GM19035 (cell line): ENCODE measurements around the gene SURF2.
"Not testable (repeated sequence)": the region's sequence is repeated elsewhere in the genome, so short reads cannot be mapped to it uniquely, and the experiment has no call there.

Experiments used
- ATAC-seq: cut with Tn5 transposase; IDR thresholded peaks from one replicate; pipeline ENCODE4 v1.9.1; 2021; ENCODE audit not compliant: unreplicated experiment

SURF2 gene

GRCh38 chr9:133356391-133357091 is at the start of gene SURF2, which contains the start of gene SURF1:
Gene SURF2, plus strand, starts transcription at chr9:133356550. Its CDS starts 43 bp downstream, at chr9:133356593.
Gene SURF1, minus strand, starts transcription at chr9:133356487. Its CDS starts 34 bp downstream, at chr9:133356453.
- ATAC-seq = peak; percentile 68

GRCh38 chr9:133307301-133307700 is 49.0 kb upstream of the SURF2 start:
- no peak for ATAC-seq

GRCh38 chr9:133309608-133310007 is 46.7 kb upstream of the SURF2 start:
- no peak for ATAC-seq

- no peak for ATAC-seq
Observed at GRCh38 chr9:133315997-133316396, 40.4 kb upstream of the SURF2 start.

- ATAC-seq = not testable (repeated sequence)
Observed at GRCh38 chr9:133317551-133317950, 38.8 kb upstream of the SURF2 start.

GRCh38 chr9:133320421-133320881 is 35.9 kb upstream of the SURF2 start:
- ATAC-seq = no peak

DNA sequence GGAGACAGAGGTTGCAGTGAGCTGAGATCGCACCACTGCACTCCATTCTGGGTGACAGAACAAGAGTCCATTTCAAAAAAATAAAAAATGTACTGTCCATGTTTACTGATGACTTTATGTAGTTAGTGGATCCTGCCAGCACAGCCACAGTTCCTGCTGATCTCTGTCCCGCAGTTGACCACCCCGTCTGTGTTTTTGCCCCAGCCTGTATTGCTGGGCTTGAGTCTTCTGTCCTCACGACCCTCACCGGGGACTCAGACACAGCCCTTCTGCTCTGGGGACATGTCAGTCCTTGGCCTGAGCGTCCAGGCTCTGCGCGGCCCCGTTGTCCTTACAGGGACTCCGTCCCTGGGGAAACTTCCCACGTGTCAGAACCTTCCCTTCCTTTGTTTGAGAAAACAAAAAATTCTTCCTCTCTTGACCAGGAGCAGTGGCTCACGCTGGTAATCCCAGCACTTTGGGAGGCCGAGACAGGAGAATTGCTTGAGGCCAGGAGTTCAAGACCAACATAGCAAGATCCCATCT is 34.9 kb upstream of the SURF2 start:
- no peak for ATAC-seq

- ATAC-seq = no peak
Observed at GRCh38 chr9:133322701-133323100, 33.6 kb upstream of the SURF2 start.

DNA sequence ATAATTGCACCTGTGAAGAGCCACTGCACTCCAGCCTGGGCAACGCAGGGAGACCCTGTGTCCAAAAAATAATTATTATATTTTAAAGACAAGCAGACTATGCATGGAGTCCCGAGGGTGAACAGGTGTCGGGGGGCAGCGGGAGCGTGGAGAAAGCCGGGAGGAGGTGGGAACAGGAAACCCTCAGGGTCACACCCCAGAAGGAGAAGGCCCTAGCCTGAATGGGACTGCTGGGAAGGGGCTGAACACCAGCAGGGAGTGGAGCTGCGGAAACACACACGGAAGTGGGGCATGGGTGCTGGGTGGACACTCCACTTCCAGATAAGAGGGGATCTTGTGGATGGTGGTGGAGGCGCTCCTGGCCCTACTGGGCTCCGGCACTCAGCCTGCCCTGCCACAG is 33.1 kb upstream of the SURF2 start:
- ATAC-seq = no peak

DNA sequence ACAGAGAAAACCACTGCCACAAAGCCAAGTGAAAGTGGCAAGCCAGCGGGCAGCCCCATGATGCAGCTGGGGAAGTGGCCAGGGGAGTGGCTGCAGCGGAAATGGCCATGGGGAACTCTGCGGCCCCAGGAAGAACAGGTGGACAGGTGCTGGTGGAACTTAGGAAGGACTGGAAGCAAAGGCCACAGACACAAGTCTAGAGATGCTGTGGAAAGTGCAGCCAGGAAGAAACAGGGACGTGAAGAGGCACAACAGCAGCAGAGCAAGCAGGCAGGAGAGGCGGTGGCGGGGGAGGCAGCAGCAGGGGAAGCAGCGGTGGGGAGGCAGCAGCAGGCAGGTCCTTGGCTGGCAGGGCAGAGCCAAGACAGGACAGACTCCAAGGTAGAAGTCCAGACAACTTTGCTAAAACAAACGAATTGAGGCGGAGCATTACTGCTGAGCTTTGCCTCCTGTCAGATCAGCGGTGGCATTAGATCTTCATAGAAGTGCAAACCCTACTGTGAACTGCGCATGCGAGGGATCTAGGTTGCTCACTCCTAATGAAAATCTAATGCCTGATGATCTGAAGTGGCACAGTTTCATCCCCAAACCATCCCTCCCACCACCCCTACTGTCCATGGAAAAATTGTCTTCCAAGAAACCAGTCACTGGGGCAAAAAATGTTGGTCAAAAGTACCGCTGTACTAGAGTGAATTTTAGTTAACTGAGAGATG is 32.2 kb upstream of the SURF2 start:
- no peak for ATAC-seq

- ATAC-seq = not testable (repeated sequence)
Observed at GRCh38 chr9:133327021-133327420, 29.3 kb upstream of the SURF2 start.

- no peak for ATAC-seq
Observed at GRCh38 chr9:133327834-133328484, 28.4 kb upstream of the SURF2 start.

GRCh38 chr9:133329306-133330156 is 26.8 kb upstream of the SURF2 start:
- ATAC-seq = not testable (repeated sequence)

GRCh38 chr9:133331221-133331620 is 25.1 kb upstream of the SURF2 start:
- ATAC-seq = no peak

DNA sequence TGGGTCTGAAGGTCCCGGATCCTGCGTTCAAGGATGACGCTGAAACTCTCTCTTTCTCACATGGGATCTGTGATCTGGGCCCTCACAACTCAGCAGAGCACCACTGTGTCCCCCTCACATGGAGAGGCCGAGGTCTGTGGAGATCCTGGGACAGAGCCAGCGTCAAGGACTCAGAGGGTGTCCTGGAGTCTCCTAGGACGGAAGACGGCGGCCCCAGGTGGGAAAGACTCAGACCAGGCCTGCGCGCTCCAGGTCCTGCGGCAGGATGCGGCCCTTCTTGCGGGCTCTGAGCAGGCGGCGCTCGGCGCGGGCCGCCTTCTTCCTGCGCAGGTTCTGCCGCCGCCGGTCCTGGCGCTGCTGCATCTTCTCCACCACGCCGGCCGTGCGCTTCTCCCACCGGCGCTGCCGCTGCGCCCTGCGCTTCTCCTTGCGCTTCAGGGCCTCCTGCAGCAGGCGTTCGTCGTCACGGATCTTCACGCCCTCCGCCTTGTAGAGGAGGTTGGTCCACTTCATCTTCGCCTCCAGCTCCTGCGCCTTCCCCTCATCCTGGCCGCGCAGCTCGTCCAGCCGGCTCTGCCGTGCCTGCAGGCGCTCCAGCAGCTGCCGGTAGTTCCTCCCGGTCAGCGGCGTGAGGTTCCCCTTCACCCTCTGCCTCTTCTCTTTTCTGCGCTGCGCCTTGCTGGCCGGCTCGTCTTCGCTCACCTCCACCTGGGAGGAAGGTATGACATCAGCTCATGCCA is 24.5 kb upstream of the SURF2 start:
- ATAC-seq = no peak

DNA sequence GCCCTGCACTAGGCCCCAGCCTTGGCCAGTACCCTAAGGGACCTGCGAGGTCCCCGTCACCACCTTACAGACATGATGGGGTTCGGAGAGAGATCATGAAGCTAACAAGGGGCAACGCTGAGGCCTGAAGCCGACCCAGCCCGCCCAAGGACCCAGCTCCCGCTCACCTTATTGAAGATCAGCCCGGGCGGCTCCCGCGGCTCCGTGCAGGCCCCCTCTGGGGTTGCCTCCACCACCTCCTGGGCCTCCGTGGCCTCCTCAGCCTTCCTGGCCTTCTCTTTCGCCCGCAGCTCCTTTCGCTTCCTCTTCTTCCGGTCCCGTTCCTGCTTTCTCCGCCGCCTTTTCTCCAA is 24.0 kb upstream of the SURF2 start:
- no peak for ATAC-seq

DNA sequence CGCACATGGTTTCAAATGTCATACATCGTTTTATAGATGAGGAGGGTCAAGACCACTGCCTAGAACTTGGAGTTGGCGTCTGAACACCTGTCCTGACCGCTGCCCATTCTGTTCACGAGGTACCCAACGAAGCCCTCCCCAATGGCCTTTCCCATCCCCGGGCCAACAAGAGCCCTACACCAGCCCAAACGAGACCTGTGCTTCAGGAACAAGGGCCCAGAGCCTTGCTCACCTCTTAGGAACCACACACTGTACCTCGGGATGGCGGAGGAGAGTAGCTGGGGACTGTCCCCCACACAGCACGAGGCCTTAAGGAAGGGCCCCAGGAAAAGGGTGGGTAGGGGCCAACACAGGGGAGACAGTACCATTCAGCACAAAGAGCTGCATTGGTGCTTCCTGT is 23.3 kb upstream of the SURF2 start:
- ATAC-seq = no peak

DNA sequence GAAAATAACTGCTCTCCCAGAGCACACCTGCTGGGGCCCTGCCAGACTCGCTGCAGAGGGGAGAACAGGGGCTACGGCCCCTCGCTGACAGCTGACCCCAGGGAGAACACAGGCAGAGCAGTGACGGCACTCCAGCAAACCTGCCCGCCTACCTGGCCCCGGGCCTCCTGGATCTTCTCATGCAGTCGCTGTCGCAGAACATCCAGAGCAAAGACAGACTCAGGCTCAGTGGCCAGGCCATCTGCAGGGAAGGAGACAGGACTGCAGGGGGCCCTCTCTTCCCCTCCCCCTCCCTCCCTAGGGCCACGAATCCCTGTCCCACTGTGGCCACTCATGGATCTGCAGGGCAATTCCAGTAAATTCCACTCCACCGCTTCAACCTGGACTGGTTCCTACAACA is 22.8 kb upstream of the SURF2 start:
- no peak for ATAC-seq

- no peak for ATAC-seq
Observed at GRCh38 chr9:133334161-133334560, 22.2 kb upstream of the SURF2 start.

- ATAC-seq = not testable (repeated sequence)
Observed at GRCh38 chr9:133334888-133335287, 21.5 kb upstream of the SURF2 start.
